Heart right ventricle (tissue), 16 donors: ENCODE results near the gene PHACTR3. TPM values are rescaled to one million over a fixed set of nuclear protein-coding genes. Genes with fewer than 3 reads are reported as not detected.

Source experiments
- ATAC-seq, 8 donors: fragments of 200-7000 bp; cut with Tn5 transposase; one replicate each; pipeline ENCODE4 v1.9.1; 2020; ENCODE audit warnings: mild to moderate bottlenecking in 8 of 8, moderate library complexity in 8 of 8, moderate number of reproducible peaks in 1 of 8
- DNase-seq, 2 donors: peaks; one replicate each; pipeline ENCODE4 v3.0.0-alpha.2; 2020
- H3K27ac ChIP-seq, 10 donors: fragments of 200-600 bp; sonication (generic) in 2 of 10; one replicate each; pipeline versions ENCODE4 v1.5.0 to v1.8.0; 2020 to 2022; ENCODE audit warnings: mild to moderate bottlenecking in 3 of 10
- H3K27me3 ChIP-seq, 7 donors: fragments of 200-600 bp; one replicate each; pipeline ENCODE4 v1.8.0; 2021 to 2022; ENCODE audit warnings: mild to moderate bottlenecking in 2 of 7
- H3K36me3 ChIP-seq, 9 donors: fragments of 200-600 bp; sonication (generic) in 1 of 9; one replicate each; pipeline versions ENCODE4 v1.5.0 to v1.8.0; 2020 to 2022; ENCODE audit warnings: mild to moderate bottlenecking in 2 of 9
- H3K4me1 ChIP-seq, 9 donors: fragments of 200-600 bp; sonication (generic) in 1 of 9; one replicate each; pipeline versions ENCODE4 v1.5.0 to v1.8.0; 2020 to 2022; ENCODE audit warnings: mild to moderate bottlenecking in 4 of 9
- H3K4me3 ChIP-seq, 10 donors: fragments of 200-600 bp; sonication (generic) in 2 of 10; one replicate each; pipeline versions ENCODE4 v1.5.0 to v1.8.0; 2020 to 2022; ENCODE audit warnings: mild to moderate bottlenecking in 7 of 10, moderate library complexity in 2 of 10
- H3K9me3 ChIP-seq, 11 donors: fragments of 200-600 bp in 10 of 11; sonication (generic) in 2 of 11; one replicate each; pipeline versions ENCODE4 v1.5.0 to v1.8.0; 2013 to 2022; ENCODE audit warnings: mild to moderate bottlenecking in 2 of 11, control low read depth in 1 of 11, moderate library complexity in 1 of 11
- WGBS, 2 donors: extraction: QIAGEN DNeasy Blood & Tissue Kit; methylation state at CpG; one replicate each; pipeline ENCODE4 v1.1.7; 2013; ENCODE audit warnings: inconsistent platforms in 1 of 2; 5-methylcytosine and 5-hydroxymethylcytosine counted together
- intact Hi-C, 10 donors: fragments of 100-400 bp; cut with DNase I; formaldehyde crosslinking; loops; one replicate each; pipeline versions ENCODE4 v1.11.1 to v1.14.2; 2022
- polyA plus RNA-seq, 2 donors: library from polyadenylated mRNA; stranded (reverse); fragments of 200-250 nt; gene quantifications; one replicate each; pipeline ENCODE4 v1.2.3, GENCODE V29; 2013
- total RNA-seq, 10 donors: library from RNA; stranded (reverse); fragmentation: NEBNext Ultra II Directional in 3 of 10; extraction: Animal tissue kit (Norgen Biotek cat#: 25700) in 3 of 10; gene quantifications; one replicate each; pipeline versions ENCODE4 v1.2.1 to v1.2.4, GENCODE V29; 2021 to 2023
- TF ChIP-seq, protein P1 (sequence below), 9 donors: fragments of 200-600 bp; sonication (generic) in 2 of 9; IDR thresholded peaks; one replicate each; pipeline versions ENCODE4 v1.5.0 to v1.8.0; 2021 to 2022; ENCODE audit warnings: antibody characterized with exemption in 9 of 9, mild to moderate bottlenecking in 5 of 9, moderate library complexity in 1 of 9
- donor health status: Arrhythmogenic right ventricular cardiomyopathy.
- donor health status: ischemic (EF 13 %, LVEDD 7.1; RV severe dilation, severe dysfunction).
- donor health status: healthy with polysubstance abuse.
- donor health status: DM: no; HTN: yes; CAD: no.
- donor health status: DM: no; HTN: no; CAD: no.
- donor health status: ischemic (EF 25% LVEDD 6.9; RV normal size, moderate dysfunction).
- donor health status: ischemic (EF 25% LVEDD 5.7; RV mildly dilated, moderate dysfunction).
- donor health status: healthy.
- donor health status: DM: yes; HTN: yes; CAD: no.
- donor health status: Ischemic cardiomyopathy.
- donor health status: ischemic (EF 35%, LVEDD 5.7; RV mildly dilated, moderate dysfunction).
- donor health status: nonischemic (EF 11% LVEDD 7.7; RV severe dilation, severe dysfunction).
- donor health status: DM: yes; HTN: yes; CAD: no.
- donor health status: PGD.
- donor health status: ischemic (EF 29% LVEDD 5.4; RV normal size, mild dysfunction).
- donor health status: nonischemic (EF 23%, LVEDD 6.1; RV moderate dilation, normal function).

The PHACTR3 gene
- total and polyA plus RNA-seq, 12 donors: 0.51 to 24.1 (median 3.7) TPM

DNA sequence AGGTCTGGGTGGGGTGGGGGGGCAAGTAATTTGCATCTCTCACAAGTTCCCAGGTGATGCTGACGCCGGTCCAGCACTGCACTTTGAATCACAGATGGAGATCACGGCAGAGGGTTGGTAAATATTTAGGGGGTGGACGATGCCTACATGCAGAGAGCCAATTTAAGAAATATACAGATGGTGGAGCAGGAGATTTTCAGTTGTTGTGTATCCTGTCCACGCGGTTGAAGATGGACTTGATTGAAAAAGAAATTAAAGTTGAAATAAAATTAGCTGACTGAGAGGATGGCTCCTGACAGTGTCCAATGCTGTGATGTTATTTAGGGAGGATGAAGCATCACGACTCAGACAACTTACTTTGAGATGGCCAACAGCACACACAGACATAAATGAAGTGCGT, 74.6 kb downstream of the PHACTR3 start:
- Histone ChIP-seq H3K27ac (no peak overlapping the region), H3K4me3 (no peak overlapping the region), H3K36me3 (no peaks in the 10 kb centered on the region), H3K4me1 (peaks cover 0 to 18% (median 0%) of the 10 kb centered on the region in 9 donors), H3K27me3 (peaks cover 0 to 35% (median 13%) of the 10 kb centered on the region in 7 donors), H3K9me3 (no peaks in the 10 kb centered on the region)
- intact Hi-C loops: no loop called here
- TF ChIP-seq, protein P1, sequence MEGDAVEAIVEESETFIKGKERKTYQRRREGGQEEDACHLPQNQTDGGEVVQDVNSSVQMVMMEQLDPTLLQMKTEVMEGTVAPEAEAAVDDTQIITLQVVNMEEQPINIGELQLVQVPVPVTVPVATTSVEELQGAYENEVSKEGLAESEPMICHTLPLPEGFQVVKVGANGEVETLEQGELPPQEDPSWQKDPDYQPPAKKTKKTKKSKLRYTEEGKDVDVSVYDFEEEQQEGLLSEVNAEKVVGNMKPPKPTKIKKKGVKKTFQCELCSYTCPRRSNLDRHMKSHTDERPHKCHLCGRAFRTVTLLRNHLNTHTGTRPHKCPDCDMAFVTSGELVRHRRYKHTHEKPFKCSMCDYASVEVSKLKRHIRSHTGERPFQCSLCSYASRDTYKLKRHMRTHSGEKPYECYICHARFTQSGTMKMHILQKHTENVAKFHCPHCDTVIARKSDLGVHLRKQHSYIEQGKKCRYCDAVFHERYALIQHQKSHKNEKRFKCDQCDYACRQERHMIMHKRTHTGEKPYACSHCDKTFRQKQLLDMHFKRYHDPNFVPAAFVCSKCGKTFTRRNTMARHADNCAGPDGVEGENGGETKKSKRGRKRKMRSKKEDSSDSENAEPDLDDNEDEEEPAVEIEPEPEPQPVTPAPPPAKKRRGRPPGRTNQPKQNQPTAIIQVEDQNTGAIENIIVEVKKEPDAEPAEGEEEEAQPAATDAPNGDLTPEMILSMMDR (IDR thresholded peaks at IDR 0.05): no peak
- 72 to 77% methylated on average over 8 of the region's 8 CpGs for WGBS, 2 donors
- ATAC-seq (no peak), DNase-seq (no peak)

DNA sequence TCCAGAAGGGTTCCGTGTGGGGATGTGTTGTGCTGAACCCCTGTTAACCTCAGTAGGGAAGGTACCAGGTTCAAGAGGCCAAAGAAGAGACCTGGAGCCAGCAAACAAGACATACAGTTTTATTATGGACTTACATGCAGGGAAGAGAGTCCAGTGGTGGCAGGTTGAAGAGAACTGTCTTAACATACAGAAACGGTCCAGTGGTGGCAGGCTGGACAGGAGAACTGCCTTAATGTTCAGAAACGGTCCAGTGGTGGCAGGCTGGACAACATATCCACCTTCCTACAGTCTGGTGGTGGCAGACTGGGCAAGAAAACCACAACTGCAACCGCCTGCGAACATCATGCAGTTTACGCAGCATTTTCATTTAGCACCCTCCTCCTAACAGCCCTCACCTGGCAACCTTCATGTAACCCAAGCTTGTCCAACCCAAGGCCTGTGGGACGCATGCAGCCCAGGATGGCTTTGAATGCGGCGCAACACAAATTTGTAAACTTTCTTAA, 75.9 kb downstream of the PHACTR3 start:
- no peak for DNase-seq
- TF ChIP-seq, protein P1 (IDR thresholded peaks at IDR 0.05): no peak
- Histone ChIP-seq H3K36me3 (no peaks in the 10 kb centered on the region), H3K9me3 (no peaks in the 10 kb centered on the region), H3K27me3 (peaks cover 0 to 32% (median 13%) of the 10 kb centered on the region in 7 donors), H3K27ac (no peak overlapping the region), H3K4me3 (no peak overlapping the region), H3K4me1 (peaks cover 0 to 18% (median 0%) of the 10 kb centered on the region in 9 donors)
- no peak for ATAC-seq
- intact Hi-C loops: no loop called here
- 87% methylated on average over 9 of the region's 9 CpGs for WGBS, 2 donors

DNA sequence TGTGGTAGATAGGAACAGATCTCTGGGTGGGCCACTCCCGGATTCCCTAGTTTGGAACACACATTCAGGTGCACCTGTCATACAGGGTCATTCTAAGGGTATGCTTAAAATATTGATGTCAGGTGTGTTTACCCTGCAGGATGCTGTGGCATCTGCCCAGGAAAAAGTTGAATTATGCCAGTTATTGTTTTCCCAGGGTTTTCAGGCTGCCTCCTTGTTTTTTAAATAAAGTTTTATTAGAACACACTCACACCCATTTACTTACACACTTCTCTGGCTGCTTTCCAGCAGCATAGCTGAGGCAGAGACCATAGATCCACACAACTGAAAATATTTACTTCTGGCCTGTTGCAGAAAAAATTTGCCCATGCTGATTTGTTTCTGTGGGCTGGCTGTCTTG, 76.5 kb downstream of the PHACTR3 start:
- peaks cover 0 to 14% (median 0%) of the 10 kb centered on the region in 9 donors for H3K4me1 ChIP-seq
- peaks cover 0 to 26% (median 10%) of the 10 kb centered on the region in 7 donors for H3K27me3 ChIP-seq
- WGBS, 2 donors: 95 to 96% methylated on average over 1 of the region's 1 CpG
- no peaks in the 10 kb centered on the region for H3K9me3 ChIP-seq
- no peak overlapping the region for H3K27ac ChIP-seq
- H3K4me3 ChIP-seq: no peak overlapping the region
- intact Hi-C loops: no loop called here
- TF ChIP-seq, protein P1 (IDR thresholded peaks at IDR 0.05): no peak
- ATAC-seq (no peak), DNase-seq (no peak)
- H3K36me3 ChIP-seq: no peaks in the 10 kb centered on the region

- TF ChIP-seq, protein P1 (IDR thresholded peaks at IDR 0.05): no peak
- Histone ChIP-seq H3K4me3 (no peak overlapping the region), H3K36me3 (no peaks in the 10 kb centered on the region), H3K27ac (no peak overlapping the region), H3K9me3 (no peaks in the 10 kb centered on the region), H3K4me1 (peaks cover 0 to 7% (median 0%) of the 10 kb centered on the region in 9 donors), H3K27me3 (peaks cover 0 to 20% (median 8%) of the 10 kb centered on the region in 7 donors)
- intact Hi-C loops: no loop called here
- DNase-seq (no peak), ATAC-seq (no peak)
- WGBS, 2 donors: 81 to 82% methylated on average over 10 of the region's 10 CpGs
Observed at GRCh38 chr20:59682603-59683002, 78.3 kb downstream of the PHACTR3 start.
